DMS53 treated with DMSO at 0.1 percent for 48 hours (cell line): ENCODE data around the gene MYOM1.

ENCODE experiments used
- DNase-seq: peaks from one replicate; lab custom pipeline; 2025; ENCODE audit not compliant: unreplicated experiment; lab: John Stamatoyannopoulos, UW

The MYOM1 gene

DNA sequence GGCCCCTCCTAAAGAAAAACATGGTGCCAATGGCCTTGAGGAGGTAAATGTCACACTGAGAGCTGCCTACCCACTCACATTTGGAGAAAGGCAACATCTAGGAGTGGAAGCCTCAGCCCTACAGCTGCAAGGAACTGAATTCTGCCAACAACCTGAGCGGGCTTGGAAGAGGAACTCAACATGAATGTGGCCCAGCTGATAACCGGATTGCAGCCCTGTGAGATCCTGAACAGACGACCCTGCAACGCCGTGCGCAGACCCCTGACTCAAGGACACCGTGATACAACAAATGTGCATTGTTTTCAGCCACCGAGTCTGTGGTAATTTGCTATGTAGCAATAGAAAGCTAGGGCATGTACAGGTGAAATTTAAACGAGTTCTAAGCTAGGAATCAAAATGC, 99.4 kb downstream of the MYOM1 start:
- DNase-seq: no peak

DNA sequence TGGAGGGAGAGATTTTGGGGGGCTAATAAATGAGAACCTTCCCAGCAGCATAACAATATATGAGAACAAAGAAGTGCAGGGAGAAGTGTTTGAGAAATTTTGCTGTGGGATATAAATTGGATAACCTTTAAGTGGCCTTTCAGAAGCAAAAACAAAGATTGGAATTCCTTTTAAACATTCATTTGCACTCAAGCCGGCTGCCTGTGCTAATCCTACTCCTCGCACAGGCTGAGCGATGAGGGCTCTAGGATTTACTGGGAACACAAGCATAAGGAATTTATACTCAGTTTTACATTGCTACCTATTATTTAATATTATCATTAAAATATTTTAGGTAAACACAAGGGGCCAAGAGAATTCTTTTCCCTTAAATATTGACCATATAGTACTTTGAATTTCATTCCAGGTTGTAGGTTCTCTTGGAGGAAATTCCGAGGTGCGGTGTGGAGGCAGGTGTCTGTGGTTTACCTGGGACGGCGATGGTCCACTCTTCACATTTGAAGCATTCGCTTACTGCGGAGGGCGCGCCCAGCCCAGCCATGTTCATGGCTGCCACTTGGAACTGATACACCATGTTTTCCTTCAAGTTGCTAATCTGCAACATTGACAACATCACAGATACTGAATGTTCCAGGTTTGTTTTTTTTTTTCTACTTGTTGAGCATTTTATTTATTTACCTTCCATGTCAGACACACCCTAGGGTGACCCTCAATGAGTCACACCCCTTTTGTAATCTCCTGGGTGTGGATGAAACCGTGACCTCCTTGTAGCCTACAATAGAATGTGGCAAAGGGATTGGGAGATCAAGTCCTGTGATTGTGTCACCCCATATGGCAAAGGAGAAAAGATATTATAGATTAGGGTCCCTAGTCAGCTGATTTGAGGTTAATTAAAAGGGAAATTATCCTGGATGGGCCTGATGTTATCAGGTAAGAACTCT, 100.1 kb downstream of the MYOM1 start:
- peak; percentile 36 for DNase-seq

DNA sequence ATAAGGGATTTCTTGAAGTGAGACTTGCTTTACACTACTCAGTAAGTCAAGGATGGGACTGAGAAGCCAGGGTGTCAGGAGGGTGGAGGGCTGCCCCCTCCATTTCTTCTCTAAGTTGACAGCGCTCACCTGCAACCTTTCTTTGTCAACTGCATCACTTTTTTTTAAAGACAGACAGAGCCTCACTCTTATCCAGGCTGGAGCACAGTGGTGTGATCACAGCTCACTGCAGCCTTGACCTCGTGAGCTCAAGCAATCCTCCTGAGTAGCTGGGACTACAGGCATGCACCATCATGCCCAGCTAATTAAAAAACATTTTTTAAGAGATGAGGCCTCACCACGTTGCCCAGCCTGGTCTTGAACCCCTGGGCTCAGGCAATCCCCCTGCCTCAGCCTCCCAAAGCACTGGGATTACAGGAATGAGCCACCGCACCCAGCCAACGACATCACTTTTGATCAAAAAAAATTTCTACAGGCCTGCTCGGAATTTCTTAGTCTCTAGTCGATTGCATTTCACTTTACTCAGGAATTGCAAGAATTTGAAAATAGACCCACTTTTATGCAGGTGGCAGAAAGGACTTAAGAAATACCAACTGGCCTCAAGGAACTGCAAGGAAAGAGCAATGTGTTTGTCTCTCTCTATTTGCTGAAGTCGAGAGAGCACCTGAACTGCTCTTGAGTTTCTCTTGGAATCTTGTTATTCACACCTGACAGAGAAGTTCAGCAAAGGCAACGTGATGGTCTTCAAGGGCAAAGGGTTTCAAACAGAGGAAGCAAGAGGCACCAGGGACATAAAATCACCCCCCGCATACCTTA, 101.4 kb downstream of the MYOM1 start:
- no peak for DNase-seq

DNA sequence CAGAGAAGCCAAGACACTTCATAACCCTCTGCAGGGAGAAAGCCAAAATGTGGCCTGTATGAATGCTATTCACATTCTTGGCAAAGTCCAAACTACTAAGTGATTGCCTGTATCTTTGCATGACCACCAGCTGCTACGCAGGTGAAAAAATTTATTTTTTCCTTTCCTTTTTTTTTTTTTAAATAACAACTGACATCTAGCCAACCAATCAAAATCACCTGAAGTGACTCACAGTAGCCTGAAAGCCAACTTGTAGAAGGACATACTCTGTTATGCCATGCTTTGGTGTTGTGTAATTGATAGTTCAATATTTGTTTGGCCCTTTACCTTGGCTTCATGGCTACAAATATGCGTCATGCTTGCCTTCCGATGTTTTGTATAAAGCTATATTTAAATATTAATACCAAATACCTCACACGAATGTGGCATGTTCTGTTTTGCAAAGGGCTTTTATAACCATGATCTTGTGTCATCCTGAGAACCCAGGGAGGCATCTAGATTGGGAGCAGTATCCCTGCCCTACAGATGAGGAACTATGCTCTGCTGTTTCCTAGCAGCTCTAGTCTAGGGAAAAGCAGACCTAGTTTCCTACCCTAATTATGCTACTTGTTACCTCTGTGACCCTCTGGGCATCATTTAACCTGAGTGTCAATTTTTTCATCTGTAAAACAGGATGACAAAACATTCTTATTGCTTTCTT, 102.1 kb downstream of the MYOM1 start:
- DNase-seq: peak; percentile 99

DNA sequence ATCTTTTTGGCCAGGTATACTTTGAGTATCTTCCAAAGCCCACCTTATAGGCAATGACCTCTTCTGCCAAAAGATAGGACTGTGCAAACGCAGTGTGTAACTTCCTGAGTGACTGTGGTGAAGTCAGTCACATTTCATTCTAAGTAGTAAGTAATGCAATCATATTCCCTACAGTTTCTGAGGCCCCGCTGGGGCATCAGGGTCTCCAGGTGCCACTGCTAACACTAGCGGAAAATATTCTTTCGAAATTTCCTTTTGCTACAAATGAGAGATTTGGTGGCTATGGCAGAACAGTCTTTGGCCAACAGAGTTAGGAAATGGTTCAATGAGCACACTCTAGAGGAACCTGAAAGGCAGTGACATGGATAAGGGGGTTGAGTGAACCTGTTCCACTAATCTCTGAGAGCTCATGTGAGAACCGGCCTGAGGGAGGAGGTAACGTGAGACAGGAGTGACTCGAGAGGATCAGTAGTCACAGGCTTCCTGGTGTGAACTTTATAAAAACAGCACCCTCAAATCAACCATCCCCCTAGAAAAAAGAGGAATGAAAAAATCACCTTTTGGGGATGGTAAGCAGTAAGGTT, 104.2 kb downstream of the MYOM1 start:
- DNase-seq: peak; percentile 78

DNA sequence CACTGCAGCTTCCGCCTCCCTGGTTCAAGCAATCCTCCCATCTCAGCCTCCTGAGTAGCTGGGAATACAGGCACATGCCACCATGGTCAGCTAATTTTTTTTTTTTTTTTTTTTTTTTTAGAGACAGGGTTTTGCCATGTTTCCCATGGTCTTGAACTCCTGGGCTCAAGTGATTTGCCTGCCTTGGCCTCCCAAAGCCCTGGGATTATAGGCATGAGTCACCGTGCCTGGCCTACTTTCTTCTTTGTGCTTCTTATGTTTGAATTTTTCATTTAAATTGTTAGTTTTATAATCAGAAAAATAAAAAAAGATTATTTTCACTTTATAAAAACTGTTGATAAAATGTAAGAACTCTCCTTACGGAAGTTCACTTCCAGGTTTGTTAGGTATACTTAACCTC, 105.3 kb downstream of the MYOM1 start:
- DNase-seq: no peak

DNA sequence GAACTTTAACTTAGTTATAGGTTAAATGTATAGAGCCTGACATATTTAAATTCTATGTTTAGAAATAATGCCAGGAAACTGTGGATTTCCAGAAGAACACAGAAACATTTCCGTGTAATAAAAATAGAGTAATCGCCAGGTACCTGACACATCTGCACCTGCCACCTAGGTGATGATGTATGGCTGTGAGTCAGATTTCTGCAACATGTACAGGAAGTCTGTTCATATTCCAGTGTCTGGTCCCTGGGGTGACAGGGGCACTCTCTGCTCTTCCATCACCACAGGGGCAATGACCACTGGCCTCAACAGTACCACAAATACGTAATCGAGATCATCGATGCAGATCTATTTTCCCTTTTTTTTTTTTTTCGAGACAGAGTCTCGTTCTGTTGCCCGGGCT, 105.7 kb downstream of the MYOM1 start:
- DNase-seq: peak; percentile 98

DNA sequence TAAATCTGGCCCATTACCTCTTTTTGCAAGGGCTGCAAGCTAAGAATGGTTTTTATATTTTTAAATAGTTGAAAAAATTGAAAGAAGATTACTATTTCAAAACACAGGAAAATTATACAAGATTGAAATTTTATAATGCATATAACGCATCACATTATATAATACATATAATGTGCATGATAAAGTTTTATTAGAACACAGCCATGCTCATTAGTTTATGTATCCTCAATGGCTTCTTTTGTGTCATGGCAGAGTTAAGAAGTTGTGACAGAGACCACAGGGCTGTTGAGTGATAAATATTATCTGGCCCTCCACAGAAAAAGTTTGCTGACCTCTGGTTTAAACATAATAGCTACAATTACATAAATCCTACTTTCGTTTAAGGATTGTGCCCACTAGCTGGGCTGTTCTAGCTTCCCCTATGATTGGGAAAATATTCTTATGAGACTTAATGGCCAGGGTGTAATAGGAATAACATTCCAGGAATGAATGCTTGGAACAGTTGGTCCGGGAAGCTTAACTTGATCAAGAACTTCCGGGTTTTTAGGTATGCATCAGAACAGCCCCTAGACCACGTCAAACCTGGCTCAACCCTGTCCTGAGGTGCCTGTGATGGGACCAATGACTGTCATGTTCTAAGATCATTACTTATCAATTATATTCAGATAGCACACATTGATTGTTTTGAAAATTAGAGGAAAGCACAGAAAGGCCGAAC, 108.1 kb downstream of the MYOM1 start:
- no peak for DNase-seq

DNA sequence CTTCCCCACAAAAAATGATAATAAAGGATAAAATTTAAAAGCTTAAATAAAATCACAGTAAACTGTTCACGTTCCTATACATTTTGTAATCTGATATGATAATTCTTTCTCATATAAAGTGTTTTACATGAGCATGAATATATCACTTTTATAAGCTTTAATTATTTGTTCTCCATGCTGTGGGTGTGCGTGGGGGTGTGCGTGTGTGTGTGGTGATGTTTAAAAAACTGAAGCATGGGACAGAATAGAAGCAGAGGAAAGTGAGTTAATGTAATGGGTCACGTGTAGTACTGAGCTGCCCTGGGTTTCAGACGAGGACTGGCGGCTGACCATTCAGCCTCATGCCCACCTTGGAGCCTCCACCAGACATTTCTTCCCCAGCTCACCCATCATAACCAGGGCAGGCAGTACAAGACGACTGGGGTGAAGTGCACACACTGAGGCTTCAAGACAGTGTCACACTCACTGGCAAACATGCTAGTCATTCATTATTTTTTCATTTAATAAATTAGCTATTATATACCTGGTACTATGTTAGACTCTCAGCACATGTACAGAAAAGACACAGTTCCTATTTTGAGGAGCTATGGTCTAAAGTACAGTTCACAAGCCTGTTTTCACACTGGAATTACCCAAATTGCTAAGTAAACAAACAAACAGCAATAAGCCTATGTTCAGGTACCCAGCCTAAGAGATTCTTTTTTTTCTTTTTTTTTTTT, 109.6 kb downstream of the MYOM1 start:
- no peak for DNase-seq

DNA sequence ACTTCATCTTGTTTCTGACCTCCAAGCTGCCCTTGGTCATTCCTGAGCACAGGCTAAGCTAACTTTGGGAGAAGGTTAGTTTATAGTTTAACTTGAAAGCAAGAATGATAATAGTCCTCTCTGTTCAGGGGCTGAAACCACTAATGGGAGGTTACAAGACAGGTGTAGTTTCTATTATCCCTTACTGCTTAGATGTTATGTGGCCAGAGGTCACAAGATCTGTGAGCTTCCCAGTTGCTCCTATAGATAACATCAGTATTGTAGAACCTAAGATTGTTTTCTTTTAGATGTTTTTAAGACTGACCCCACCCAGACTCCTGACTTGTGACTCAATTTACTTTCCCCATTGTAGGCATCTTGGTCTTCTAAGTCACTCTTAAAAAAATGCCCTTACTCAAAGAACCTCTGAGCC, 112.0 kb downstream of the MYOM1 start:
- DNase-seq: no peak

DNA sequence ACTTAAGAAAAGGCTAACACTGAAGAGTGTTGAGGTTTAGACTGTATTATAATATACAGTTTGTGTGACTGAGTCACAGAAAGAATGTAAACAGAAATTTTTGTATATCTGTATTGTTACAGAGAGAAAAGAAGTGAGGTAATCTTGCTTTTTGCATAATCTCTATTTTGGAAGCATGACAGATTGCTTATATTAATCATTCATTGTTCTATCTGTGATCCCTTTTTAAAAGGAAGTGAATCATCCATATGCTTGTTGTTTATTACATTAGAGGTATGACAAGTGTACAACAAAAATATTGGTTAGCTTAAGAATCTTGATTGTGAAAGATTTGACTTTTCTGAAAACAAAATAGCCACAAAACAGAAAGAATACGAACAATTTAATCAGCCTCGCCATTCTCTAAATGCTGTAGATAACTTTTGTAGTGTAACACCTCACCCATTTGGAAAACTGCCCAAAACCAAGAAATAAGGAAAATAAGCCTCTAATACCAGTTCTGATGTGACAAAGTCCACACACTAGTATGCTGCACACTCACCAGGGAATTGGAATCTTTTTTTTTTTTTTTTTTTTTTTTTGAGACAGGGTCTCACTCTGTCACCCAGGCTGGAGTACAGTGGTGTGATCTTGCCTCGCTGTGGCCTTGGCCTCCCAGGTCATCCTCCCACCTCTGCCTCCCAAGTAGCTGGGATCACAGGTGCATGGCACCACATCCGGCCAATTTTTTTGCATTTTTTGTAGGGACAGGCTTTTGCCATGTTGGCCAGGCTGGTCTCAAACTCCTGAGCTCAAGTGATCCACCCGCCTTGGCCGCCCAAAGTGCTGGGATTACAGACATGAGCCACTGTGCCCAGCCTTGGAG, 115.3 kb downstream of the MYOM1 start:
- DNase-seq: no peak

DNA sequence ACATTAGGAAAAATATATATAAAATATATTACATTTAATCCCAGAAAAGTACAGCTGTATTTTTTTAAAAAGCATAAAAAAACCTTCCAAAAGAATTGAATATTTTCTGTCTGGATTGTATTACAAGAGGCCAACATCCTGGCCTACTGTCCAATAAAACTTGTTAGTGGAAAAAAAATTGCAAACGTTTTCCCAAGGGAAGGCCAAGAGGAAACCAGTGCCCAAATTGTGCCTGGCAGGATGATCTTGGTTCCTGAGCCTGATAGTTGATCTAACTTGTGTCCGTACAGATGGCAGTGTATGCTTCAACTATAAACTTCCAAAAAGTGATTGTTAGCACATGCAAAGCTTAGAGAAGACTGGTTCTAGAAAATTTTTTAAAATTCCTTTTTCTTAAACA, 116.2 kb downstream of the MYOM1 start:
- DNase-seq: no peak

DNA sequence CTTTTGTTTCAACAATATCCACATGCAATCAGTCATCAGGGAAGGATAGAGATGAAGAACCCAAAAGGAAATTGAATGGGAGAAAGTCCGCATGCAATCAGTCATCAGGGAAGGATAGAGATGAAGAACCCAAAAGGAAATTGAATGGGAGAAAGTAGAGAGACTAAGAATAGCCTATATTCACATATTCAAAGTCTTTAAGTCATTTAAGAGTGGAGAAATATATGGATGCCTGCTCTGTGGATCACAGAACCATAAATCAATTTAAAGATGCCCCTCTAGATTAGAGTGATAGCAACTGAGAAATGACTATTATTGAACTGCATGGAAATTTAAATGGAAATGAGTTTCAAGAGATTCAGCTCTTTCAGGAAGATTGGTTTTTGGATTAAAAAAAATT, 116.8 kb downstream of the MYOM1 start:
- no peak for DNase-seq

DNA sequence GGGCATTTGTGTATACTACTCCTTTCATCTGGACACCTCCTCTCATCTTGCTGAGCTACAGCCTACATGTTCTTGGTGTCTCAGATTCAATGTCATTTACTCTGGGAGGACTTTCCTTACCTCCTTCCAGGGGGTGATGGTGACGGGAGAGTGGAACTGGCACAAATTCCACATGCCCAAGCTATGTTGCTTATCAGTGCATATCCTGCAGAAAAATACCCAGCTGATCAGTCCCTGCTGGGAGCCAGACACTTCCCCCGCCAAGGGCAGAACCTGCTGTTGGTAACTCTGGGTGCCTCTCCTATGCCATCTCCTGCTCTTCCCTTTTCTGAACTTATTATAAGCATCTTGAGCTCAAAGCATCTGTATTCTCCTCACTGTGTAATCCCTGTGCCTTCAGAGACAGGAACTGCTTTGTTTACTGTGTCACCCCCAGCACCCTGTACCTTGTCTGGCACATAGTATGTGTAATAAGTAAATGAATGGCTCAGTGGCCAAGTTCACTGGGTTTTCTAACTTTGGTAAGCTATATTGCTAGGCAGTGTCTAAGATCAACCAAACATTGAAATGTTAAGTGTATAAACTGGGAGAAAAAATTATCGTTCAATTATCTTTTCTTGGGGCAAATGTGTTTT, 119.2 kb downstream of the MYOM1 start:
- DNase-seq: no peak

DNA sequence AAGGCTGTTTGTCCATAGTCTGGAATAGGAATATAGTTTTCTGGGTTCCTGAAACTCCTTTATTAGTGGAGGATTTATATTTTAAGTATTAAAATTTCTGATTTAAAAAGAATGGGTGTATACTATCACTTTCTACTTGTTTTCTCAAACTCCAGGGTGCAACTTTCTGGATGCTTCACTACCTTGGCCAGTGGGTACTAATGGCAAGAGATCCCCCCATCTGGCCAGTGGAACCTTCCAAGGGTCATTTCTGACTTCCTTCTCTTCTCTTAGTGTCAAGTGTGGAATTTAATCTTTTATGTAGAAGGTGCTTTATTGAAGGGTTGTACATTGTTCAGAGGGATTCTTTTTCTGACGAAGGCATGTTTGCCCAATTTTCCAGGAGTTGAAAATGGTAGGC, 120.4 kb downstream of the MYOM1 start:
- DNase-seq: no peak

DNA sequence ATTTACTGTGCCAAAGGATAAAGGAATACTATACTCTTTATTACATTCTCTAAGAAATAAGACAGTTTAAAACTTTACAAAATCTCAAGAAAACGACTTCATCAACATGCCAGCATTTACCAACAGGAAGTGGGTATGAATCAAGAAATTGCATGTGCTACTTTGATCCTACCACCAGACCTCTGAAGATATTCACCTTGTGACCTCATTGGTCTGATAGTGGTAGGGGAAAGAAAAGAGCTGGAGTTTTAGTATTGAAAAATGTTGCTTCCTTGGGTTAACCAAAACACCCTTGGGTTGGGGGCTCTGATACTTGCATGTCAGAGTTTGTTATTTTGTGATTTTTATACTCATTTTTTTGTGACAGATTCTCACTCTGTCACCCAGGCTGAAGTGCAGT, 122.7 kb downstream of the MYOM1 start:
- DNase-seq: no peak

DNA sequence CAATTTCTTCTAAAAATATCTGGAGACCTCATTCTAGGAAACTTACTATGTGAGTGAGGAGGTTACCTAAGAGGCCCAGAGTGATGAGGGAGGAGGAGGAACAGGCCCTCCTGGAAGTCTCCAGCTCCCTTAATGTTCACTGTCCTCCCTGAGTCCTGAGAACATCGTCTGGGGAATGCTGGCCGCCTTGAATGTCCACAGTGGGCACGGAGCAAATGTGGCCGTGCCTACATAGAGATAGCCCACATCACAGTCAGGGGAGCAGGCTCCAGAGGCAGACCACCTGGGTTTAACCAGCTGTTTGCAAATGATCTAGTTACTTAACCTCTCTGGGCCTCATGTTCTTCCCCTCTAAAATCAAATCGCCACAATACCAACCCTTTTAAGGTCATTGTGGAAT, 123.8 kb downstream of the MYOM1 start:
- no peak for DNase-seq

DNA sequence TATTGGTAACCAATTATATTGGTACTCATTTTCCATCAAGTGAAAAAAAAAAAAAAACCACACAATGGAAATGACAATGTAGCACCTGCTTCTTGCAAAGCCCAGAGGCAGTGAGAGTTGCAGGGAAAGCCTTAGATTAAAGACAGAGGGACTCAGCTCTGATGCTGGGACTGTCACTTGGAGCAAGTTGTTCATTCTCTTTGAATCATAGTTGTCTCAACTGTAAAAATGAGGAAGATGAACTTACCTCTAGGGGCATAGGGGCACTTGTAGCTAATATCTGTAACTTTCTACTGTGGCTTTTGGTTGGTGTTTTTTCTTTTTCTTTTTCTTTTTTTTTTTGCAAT, 125.5 kb downstream of the MYOM1 start:
- no peak for DNase-seq
